Measurements from ENCODE around the gene ZNF423. TPM values are rescaled to one million over a fixed set of nuclear protein-coding genes. Genes with fewer than 3 reads are reported as not detected.

Gene ZNF423
- total RNA-seq, 6 experiments from 2014 or later, result 0.43 to 1.2 (median 0.89) TPM

DNA sequence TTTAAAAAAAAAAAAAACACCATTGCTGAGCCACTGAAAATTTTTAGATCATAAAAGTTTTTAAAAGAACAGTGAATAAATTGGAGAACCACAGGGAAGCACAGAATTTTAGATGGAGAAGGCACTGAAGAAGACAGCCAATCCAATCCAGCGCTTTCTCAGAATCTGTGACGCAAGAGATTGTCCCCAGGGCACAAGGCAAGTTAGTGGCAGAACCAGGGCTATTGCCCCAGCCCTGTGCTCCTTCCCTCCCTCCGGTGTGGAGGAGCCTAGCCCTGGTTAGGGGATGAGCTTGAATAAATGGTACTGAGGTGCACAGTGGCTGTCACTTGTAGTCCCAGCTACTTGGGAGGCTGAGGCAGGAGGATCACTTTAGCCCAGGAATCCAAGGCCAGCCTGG lies 108.3 kb downstream of the ZNF423 start:
- H3K27me3 ChIP-seq, result no peaks in the 10 kb centered on the region
- no peaks in the 10 kb centered on the region for H3K9me3 ChIP-seq
- H3K4me3 ChIP-seq, result no peak overlapping the region
- intact Hi-C loops (cut with DNase I), result no loop called here
- WGBS (ENCODE audit: insufficient coverage, low coverage, low lambda C conversion rate, missing lambda C conversion rate), result 83% methylated on average over 2 of the region's 3 CpGs
- H3K36me3 ChIP-seq, result no peaks in the 10 kb centered on the region
- no peak overlapping the region for H3K27ac ChIP-seq
- TF ChIP-seq, protein P1, sequence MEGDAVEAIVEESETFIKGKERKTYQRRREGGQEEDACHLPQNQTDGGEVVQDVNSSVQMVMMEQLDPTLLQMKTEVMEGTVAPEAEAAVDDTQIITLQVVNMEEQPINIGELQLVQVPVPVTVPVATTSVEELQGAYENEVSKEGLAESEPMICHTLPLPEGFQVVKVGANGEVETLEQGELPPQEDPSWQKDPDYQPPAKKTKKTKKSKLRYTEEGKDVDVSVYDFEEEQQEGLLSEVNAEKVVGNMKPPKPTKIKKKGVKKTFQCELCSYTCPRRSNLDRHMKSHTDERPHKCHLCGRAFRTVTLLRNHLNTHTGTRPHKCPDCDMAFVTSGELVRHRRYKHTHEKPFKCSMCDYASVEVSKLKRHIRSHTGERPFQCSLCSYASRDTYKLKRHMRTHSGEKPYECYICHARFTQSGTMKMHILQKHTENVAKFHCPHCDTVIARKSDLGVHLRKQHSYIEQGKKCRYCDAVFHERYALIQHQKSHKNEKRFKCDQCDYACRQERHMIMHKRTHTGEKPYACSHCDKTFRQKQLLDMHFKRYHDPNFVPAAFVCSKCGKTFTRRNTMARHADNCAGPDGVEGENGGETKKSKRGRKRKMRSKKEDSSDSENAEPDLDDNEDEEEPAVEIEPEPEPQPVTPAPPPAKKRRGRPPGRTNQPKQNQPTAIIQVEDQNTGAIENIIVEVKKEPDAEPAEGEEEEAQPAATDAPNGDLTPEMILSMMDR (IDR thresholded peaks at IDR 0.05), result no peak
- no peak for TF ChIP-seq POLR2A (IDR thresholded peaks at IDR 0.05)
- DNase-seq (no peak), ATAC-seq (no peak)
- no peaks in the 10 kb centered on the region for H3K4me1 ChIP-seq

DNA sequence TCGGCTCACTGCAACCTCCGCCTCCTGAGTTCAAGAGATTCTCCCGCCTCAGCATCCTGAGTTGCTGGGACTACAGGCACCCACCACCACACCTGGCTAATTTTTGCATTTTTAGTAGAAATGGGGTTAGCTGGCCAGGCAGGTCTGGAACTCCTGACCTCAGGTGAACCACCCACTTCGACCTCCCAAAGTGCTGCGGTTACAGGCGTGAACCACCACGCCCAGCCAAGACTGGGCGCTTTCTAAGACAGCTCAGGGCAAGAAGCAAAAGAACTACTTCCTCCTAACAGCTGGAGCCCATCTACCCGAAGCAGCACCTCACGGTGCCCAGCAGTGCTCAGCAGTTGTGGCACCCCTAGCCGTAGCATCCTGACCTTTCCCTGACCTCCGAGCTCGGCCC lies 109.4 kb downstream of the ZNF423 start:
- WGBS (ENCODE audit: insufficient coverage, low coverage, low lambda C conversion rate, missing lambda C conversion rate), result 64% methylated on average over 11 of the region's 13 CpGs

DNA sequence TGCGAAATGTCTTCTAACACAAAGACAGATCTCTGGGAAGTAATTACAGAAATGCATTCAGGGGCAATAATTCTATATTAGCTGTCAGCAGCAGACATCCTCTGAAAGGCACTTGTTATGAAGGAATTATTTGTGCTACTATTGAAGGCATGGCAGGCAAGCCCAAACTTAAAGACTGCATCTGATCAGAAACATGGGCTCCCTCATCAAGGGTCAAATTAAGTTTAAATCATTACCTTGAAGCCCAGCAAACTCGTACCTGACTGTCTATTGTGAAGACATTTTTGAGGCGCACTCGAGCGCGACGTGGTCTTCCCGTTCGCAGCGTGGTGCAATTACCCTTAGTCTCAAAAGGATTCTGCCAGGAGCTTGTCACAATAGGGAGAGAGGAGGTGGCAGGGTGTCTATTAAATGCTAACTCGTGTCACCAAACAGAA lies 110.6 kb downstream of the ZNF423 start:
- H3K27ac ChIP-seq, result no peak overlapping the region
- no peaks in the 10 kb centered on the region for H3K4me1 ChIP-seq
- H3K27me3 ChIP-seq, result no peaks in the 10 kb centered on the region
- no peak for DNase-seq
- no peaks in the 10 kb centered on the region for H3K36me3 ChIP-seq
- ATAC-seq, result no peak
- H3K4me3 ChIP-seq, result no peak overlapping the region
- 85% methylated on average over 11 of the region's 11 CpGs for WGBS (ENCODE audit: insufficient coverage, low coverage, low lambda C conversion rate, missing lambda C conversion rate)
- no peak for TF ChIP-seq POLR2A (IDR thresholded peaks at IDR 0.05)
- TF ChIP-seq, protein P1 (IDR thresholded peaks at IDR 0.05), result no peak
- intact Hi-C loops (cut with DNase I), result no loop called here
- H3K9me3 ChIP-seq, result no peaks in the 10 kb centered on the region

More for the DNA sequence above, 109.4 kb downstream of the ZNF423 start:
- Histone ChIP-seq H3K9me3 (no peaks in the 10 kb centered on the region), H3K4me3 (no peak overlapping the region), H3K27me3 (no peaks in the 10 kb centered on the region), H3K36me3 (no peaks in the 10 kb centered on the region), H3K4me1 (no peaks in the 10 kb centered on the region), H3K27ac (no peak overlapping the region)
- no peak for ATAC-seq
- TF ChIP-seq, protein P1 (IDR thresholded peaks at IDR 0.05), result no peak
- no peak for TF ChIP-seq POLR2A (IDR thresholded peaks at IDR 0.05)
- no peak for DNase-seq
- intact Hi-C loops (cut with DNase I), result no loop called here

DNA sequence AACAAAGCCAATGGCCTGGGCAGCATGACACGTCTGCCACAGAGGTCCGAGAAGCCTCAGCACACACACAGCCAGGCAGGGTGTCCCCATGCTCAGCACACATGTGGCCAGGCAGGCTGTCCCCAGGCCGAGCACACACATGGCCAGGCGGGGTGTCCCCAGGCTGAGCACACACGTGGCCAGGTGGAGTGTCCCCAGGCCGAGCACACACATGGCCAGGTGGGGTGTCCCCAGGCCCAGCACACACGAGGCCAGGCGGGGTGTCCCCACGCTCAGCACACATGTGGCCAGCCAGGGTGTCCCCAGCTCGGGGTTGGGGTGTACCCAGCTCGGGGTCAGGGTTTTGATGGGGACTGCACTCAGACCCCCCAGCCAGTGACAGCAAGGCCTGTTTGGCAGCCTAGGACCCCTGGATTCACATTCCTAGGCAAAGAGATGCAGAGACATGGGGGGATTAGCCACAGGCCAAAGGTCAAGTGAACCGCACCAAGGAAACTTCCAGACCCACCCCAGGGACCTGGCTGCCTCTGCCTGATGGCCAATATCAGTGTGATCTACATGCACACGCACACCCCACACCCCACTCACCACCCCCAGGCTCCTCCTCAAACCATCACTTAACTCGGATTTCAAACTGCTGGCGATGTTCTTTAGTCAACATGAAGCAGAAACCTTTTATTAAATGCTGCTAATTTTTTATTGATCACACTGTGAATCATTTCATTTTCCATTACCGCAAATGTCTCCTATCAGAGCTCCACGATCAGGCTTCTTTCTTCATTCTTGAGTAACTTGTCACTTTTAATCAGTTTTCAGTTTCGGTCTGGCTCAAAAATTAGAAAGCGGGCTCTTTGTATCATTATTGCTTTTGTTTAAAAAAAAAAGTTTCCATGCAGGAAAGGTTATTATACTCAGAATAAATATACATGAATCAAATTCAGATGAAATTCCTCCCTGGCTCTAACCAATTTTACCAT lies 111.4 kb downstream of the ZNF423 start:
- no peak for DNase-seq
- H3K9me3 ChIP-seq, result no peaks in the 10 kb centered on the region
- H3K27ac ChIP-seq, result no peak overlapping the region
- ATAC-seq, result peak in 1 of 4 donors; percentile 16
- no peaks in the 10 kb centered on the region for H3K27me3 ChIP-seq
- no peak for TF ChIP-seq POLR2A (IDR thresholded peaks at IDR 0.05)
- TF ChIP-seq, protein P1 (IDR thresholded peaks at IDR 0.05), result no peak
- intact Hi-C loops (cut with DNase I), result no loop called here
- WGBS (ENCODE audit: insufficient coverage, low coverage, low lambda C conversion rate, missing lambda C conversion rate), result 71% methylated on average over 6 of the region's 19 CpGs
- no peaks in the 10 kb centered on the region for H3K36me3 ChIP-seq
- H3K4me1 ChIP-seq, result no peaks in the 10 kb centered on the region
- no peak overlapping the region for H3K4me3 ChIP-seq

Data from right lobe of liver (tissue), 6 donors.